Esophagus mucosa (tissue), 1 donor: Measurements from ENCODE around the gene LBHD1. TPM values are rescaled to one million over a fixed set of nuclear protein-coding genes. Genes with fewer than 3 reads are reported as not detected.

Experiments
- ATAC-seq: fragments of 200-7000 bp; cut with Tn5 transposase; one replicate; pipeline ENCODE4 v1.9.1; 2020
- total RNA-seq: library from RNA; stranded (reverse); gene quantifications from one replicate; pipeline ENCODE4 v1.2.4, GENCODE V29; 2023
- donor health status: DM: yes; HTN: yes; CAD: no.

Gene LBHD1
- total RNA-seq, 1 donor from 2014 or later, result 4.7 TPM

- peak; percentile 57 for ATAC-seq
Measured at GRCh38 chr11:62614275-62614674, 57.8 kb downstream of the LBHD1 start.

- peak; percentile 12 for ATAC-seq
Measured at GRCh38 chr11:62613291-62613778, 58.7 kb downstream of the LBHD1 start.

Other genes with a start within 250 kb of the LBHD1 start
- gene AHNAK, start 125.5 kb downstream of the LBHD1 start, total RNA-seq, result 931 TPM
- 1,515 TPM for gene EEF1G, start 98.4 kb downstream of the LBHD1 start, total RNA-seq
- gene TUT1, start 80.7 kb downstream of the LBHD1 start, total RNA-seq, result 9.3 TPM
- gene MTA2, start 70.4 kb downstream of the LBHD1 start, total RNA-seq, result 88.4 TPM
- gene EML3, start 59.5 kb downstream of the LBHD1 start, total RNA-seq, result 64.9 TPM
- 4.9 TPM for gene ROM1, start 59.0 kb downstream of the LBHD1 start, total RNA-seq
- 11.3 TPM for gene B3GAT3, start 50.3 kb downstream of the LBHD1 start, total RNA-seq
- 175 TPM for gene GANAB, start 25.7 kb downstream of the LBHD1 start, total RNA-seq
- gene INTS5, start 19.0 kb downstream of the LBHD1 start, total RNA-seq, result 14.1 TPM
- 48.7 TPM for gene C11orf98, start 7.1 kb downstream of the LBHD1 start, total RNA-seq
- 20.2 TPM for gene CSKMT, start 7.0 kb downstream of the LBHD1 start, total RNA-seq
- gene UQCC3, start 594 bp downstream of the LBHD1 start, total RNA-seq, result 8.8 TPM
- gene UBXN1, start 6.8 kb upstream of the LBHD1 start, total RNA-seq, result 65.6 TPM
- 1.1 TPM for gene LRRN4CL, start 17.3 kb upstream of the LBHD1 start, total RNA-seq
- gene BSCL2, start 35.2 kb upstream of the LBHD1 start, total RNA-seq, result 42.4 TPM
- not detected for gene GNG3, start 35.4 kb upstream of the LBHD1 start, total RNA-seq
- 29.5 TPM for gene HNRNPUL2, start 55.2 kb upstream of the LBHD1 start, total RNA-seq
- gene TTC9C, start 56.2 kb upstream of the LBHD1 start, total RNA-seq, result 13.5 TPM
- 8.0 TPM for gene ZBTB3, start 81.9 kb upstream of the LBHD1 start, total RNA-seq
- gene POLR2G, start 89.3 kb upstream of the LBHD1 start, total RNA-seq, result 75.5 TPM
- gene TAF6L, start 99.1 kb upstream of the LBHD1 start, total RNA-seq, result 10.3 TPM
- gene TMEM179B, start 115.1 kb upstream of the LBHD1 start, total RNA-seq, result 30.2 TPM
- 10.0 TPM for gene TMEM223, start 119.7 kb upstream of the LBHD1 start, total RNA-seq
- 39.1 TPM for gene NXF1, start 133.2 kb upstream of the LBHD1 start, total RNA-seq
- gene STX5, start 159.8 kb upstream of the LBHD1 start, total RNA-seq, result 25.1 TPM
- gene TEX54, start 160.6 kb upstream of the LBHD1 start, total RNA-seq, result not detected
- gene WDR74, start 167.3 kb upstream of the LBHD1 start, total RNA-seq, result 41.0 TPM
- gene SLC3A2, start 208.6 kb upstream of the LBHD1 start, total RNA-seq, result 233 TPM
- gene CHRM1, start 249.1 kb upstream of the LBHD1 start, total RNA-seq, result not detected